Nephron progenitor cell (in vitro differentiated cells): ENCODE results near the gene RAB3A.

Experiments used
- DNase-seq: peaks from one replicate; pipeline ENCODE4 v3.0.0; 2021
- H3K27ac Mint-ChIP-seq: 2 replicates; pipeline ENCODE4 v1.8.0; 2021; ENCODE audit warnings: mild to moderate bottlenecking, moderate library complexity, mixed read lengths
- H3K27me3 Mint-ChIP-seq: 2 replicates; pipeline ENCODE4 v1.8.0; 2021; ENCODE audit warnings: mild to moderate bottlenecking, low read depth, mixed read lengths; ENCODE audit not compliant: poor library complexity
- H3K36me3 Mint-ChIP-seq: 2 replicates; pipeline ENCODE4 v1.8.0; 2021; ENCODE audit warnings: low read depth, mixed read lengths
- H3K4me1 Mint-ChIP-seq: 2 replicates; pipeline ENCODE4 v1.8.0; 2021; ENCODE audit warnings: mixed read lengths
- H3K4me3 Mint-ChIP-seq: 2 replicates; pipeline ENCODE4 v1.8.0; 2021; ENCODE audit warnings: mild to moderate bottlenecking, moderate library complexity, mixed read lengths
- H3K9me3 Mint-ChIP-seq: 2 replicates; pipeline ENCODE4 v1.8.0; 2021; ENCODE audit warnings: mild to moderate bottlenecking, moderate library complexity, mixed read lengths
- CTCF ChIP-seq: fragments of 200-600 bp; sonication (generic); IDR thresholded peaks from 2 replicates; pipeline ENCODE4 v1.5.0; 2021; ENCODE audit warnings: antibody characterized with exemption

The RAB3A gene

GRCh38 chr19:18220632-18221275, 16.9 kb upstream of the RAB3A start:
- no peak overlapping the region for H3K4me3 Mint-ChIP-seq
- peak; percentile 67 for DNase-seq

GRCh38 chr19:18219911-18220631, 16.2 kb upstream of the RAB3A start:
- Mint-ChIP-seq H3K27me3 (peaks cover 74% of the 10 kb centered on the region), H3K36me3 (no peaks in the 10 kb centered on the region), H3K4me1 (peaks cover 25% of the 10 kb centered on the region), H3K9me3 (no peaks in the 10 kb centered on the region), H3K4me3 (no peak overlapping the region), H3K27ac (no peak overlapping the region)
- no peak for TF ChIP-seq CTCF
- no peak for DNase-seq

More at GRCh38 chr19:18220632-18221275, 16.9 kb upstream of the RAB3A start:
- TF ChIP-seq CTCF = no peak
- H3K27me3 Mint-ChIP-seq = peaks cover 81% of the 10 kb centered on the region
- no peak overlapping the region for H3K27ac Mint-ChIP-seq
- H3K9me3 Mint-ChIP-seq = no peaks in the 10 kb centered on the region
- H3K4me1 Mint-ChIP-seq = peaks cover 27% of the 10 kb centered on the region
- H3K36me3 Mint-ChIP-seq = no peaks in the 10 kb centered on the region

- peak overlapping the region; percentile 10 for H3K27ac Mint-ChIP-seq
- H3K36me3 Mint-ChIP-seq = no peaks in the 10 kb centered on the region
- H3K4me3 Mint-ChIP-seq = no peak overlapping the region
- no peaks in the 10 kb centered on the region for H3K9me3 Mint-ChIP-seq
- peaks cover 21% of the 10 kb centered on the region for H3K4me1 Mint-ChIP-seq
- H3K27me3 Mint-ChIP-seq = peaks cover 65% of the 10 kb centered on the region
- no peak for DNase-seq
- TF ChIP-seq CTCF = no peak
Observed at GRCh38 chr19:18218600-18218999, 14.8 kb upstream of the RAB3A start.

- H3K4me3 Mint-ChIP-seq = no peak overlapping the region
- H3K27ac Mint-ChIP-seq = no peak overlapping the region
- peaks cover 21% of the 10 kb centered on the region for H3K4me1 Mint-ChIP-seq
- H3K27me3 Mint-ChIP-seq = peaks cover 65% of the 10 kb centered on the region
- H3K9me3 Mint-ChIP-seq = no peaks in the 10 kb centered on the region
- no peaks in the 10 kb centered on the region for H3K36me3 Mint-ChIP-seq
- no peak for DNase-seq
- TF ChIP-seq CTCF = no peak
Observed at GRCh38 chr19:18218159-18218558, 14.3 kb upstream of the RAB3A start.

GRCh38 chr19:18216789-18217188, 12.9 kb upstream of the RAB3A start:
- Mint-ChIP-seq H3K4me3 (no peak overlapping the region), H3K27me3 (peaks cover 56% of the 10 kb centered on the region), H3K4me1 (peaks cover 14% of the 10 kb centered on the region), H3K27ac (no peak overlapping the region), H3K36me3 (no peaks in the 10 kb centered on the region), H3K9me3 (no peaks in the 10 kb centered on the region)
- TF ChIP-seq CTCF = no peak
- no peak for DNase-seq
